Activated CD4-positive, alpha-beta T cell treated with anti-CD3 and anti-CD28 coated beads for 4 hours (primary cell): ENCODE results near the gene ITGA11.
A peak's percentile ranks its signal among the peaks of the same experiment; 100 is the strongest.

Experiments used
- DNase-seq, 2 donors: peaks; one replicate each; pipeline ENCODE4 v3.0.0-alpha.2; 2020

The ITGA11 gene

DNA sequence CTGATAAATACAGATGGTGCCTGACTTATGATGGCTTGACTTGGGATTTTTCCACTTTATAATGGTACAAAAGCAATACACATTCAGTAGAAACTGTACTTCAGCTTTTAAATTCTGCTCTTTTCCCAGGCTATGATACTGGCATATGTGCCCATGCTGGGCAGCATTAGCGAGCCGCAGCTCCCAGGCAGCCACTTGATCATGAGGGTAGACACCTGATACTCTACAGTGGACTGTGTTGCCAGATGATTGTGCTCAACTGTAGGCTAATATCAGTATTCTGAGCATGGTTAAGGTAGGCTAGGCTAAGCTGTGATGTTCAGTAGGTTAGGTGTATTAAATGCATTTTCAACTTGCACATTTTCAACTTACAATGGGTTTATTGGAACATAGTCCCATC is 172.1 kb downstream of the ITGA11 start:
- no peak for DNase-seq

DNA sequence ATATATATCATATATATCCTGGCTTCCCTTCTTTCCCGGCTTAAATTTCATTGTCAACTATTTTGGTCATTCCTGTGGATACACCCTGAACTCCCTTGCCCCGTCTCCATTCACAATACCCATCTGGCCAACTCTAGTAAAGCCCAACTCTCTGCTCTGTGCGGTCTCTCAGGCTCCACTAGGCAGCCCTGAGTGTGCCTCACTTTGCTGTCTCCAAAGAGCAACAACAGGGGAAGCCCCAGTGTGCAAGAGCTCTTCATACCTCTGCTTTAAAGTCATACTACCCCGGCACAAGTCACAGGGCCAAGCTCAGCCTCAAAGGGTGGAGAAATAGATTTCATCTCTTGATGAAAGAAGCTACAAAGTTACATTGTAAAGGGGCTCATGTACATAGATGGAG is 173.3 kb downstream of the ITGA11 start:
- DNase-seq: peak; percentile 17 to 25

- peak; percentile 58 to 75 for DNase-seq
These were observed 175.1 kb downstream of the ITGA11 start for GRCh38 chr15:68256675-68257450.

DNA sequence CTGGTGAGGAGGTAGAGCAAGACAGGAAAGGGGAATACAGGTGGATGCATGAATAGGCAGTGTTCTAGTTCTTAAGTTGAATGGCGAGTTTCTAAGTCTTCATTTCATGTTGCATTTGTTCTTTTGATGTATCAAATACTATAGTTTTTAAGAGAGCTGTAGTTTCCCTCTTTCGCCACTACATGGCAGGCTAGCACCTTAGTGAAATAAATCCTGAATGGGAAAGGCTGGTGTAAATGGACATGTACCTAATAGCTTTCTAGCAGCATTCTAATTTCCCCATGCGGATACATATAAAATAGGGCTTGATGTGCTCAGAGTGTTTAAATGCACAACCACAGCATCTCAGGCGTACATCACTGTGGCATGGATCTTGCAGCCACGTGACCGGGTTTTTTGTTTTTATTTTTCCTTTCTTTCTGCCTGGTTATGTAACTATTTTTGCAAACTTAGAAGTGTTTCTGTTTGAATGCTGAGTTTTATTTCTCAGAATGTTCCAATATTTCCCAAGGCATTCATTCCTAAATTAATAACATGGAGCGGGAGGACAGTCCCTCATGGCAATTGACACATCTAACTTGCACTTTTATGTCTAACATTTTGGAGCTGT is 178.9 kb downstream of the ITGA11 start:
- peak; percentile 24 to 55 for DNase-seq

DNA sequence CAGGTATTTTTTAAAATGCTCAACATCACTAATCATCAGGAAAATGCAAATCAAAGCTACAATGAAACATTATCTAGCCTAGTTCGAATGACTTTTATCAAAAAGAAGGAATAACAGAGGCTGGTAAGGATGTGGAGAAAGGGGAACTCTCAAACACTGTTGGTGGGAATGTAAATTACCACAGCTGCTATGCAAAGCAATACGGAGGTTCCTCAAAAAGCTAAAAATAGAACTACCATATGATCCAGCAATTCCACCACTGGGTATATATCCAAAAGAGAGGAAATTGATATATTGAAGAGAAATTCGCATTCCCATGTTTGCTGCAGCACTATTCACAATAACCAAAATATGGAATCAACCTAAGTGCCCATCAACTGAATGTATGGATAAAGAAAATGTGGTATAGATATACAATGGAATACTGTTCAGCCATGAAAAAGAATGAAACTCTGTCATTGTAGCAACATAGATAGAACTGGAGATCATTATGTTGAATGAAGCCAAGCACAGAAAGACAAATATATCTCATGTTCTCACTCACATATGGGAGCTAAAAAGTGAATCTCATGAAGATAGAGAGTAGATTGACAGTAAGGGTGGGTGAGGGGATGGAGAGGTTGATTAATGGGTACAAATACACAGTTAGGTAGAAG is 182.8 kb downstream of the ITGA11 start:
- DNase-seq: no peak
